GM18907 (cell line): ENCODE measurements around the gene OVCH2.
A peak's percentile ranks its signal among the peaks of the same experiment; 100 is the strongest.
"Not testable (repeated sequence)": the region's sequence is repeated elsewhere in the genome, so short reads cannot be mapped to it uniquely, and the experiment has no call there.

Source experiments
- ATAC-seq: cut with Tn5 transposase; IDR thresholded peaks from one replicate; pipeline ENCODE4 v1.9.1; 2021; ENCODE audit warnings: mild to moderate bottlenecking, moderate library complexity; ENCODE audit not compliant: unreplicated experiment

The OVCH2 gene, protein sequence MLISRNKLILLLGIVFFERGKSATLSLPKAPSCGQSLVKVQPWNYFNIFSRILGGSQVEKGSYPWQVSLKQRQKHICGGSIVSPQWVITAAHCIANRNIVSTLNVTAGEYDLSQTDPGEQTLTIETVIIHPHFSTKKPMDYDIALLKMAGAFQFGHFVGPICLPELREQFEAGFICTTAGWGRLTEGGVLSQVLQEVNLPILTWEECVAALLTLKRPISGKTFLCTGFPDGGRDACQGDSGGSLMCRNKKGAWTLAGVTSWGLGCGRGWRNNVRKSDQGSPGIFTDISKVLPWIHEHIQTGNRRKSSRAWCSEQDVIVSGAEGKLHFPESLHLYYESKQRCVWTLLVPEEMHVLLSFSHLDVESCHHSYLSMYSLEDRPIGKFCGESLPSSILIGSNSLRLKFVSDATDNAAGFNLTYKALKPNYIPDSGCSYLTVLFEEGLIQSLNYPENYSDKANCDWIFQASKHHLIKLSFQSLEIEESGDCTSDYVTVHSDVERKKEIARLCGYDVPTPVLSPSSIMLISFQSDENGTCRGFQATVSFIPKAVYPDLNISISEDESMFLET

DNA sequence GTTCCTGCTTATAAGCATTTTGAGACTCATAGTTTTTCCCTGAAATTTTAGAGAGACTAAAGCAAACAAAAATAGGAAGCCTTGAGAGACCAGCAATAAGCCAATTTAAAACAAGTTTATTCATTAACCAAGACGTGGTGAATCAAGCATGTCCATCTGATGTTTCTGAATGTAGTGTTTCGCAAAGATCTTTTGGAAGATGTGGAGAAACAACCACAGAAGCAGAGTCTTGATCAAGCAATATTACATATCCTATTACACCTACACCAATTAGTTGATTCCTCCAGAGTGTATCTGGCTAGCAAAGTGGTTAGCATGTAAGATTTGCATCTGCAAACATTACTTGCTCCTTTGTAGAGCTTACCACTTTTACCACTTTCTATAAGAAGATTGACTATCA is at the start of gene OVCH2:
Gene OVCH2 (minus strand): TSS at position 101 of the 400 bp plus-strand sequence. CDS start 83 bp downstream, at position 18.
- ATAC-seq = no peak

DNA sequence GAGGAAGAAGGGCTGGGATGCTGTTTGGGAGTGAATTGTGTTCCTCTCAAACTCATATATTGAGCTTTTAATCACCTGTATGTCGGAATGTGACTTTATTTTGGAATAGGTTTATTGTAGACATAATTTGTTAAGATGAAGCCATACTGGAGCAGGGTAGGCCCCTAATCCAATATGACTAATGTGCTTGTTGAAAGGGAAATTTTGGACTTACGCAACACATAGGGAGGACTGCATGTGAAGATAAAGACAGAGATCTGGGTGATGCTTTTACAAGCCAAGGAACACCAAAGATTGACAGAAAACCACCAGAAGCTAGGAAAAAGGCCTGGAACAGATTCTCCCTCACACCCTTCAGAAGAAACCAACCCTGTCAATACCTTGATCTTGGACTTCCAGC is 43.2 kb upstream of the OVCH2 start:
- ATAC-seq = no peak

DNA sequence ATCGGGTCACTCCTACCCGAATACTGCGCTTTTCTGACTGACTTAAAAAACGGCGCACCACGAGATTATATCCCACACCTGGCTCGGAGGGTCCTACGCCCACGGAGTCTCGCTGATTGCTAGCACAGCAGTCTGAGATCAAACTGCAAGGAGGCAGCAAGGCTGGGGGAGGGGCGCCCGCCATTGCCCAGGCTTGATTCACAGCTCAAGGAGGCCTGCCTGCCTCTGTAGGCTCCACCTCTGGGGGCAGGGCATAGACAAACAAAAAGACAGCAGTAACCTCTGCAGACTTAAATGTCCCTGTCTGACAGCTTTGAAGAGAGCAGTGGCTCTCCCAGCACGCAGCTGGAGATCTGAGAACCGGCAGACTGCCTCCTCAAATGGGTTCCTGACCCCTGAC is 28.5 kb upstream of the OVCH2 start:
- not testable (repeated sequence) for ATAC-seq

DNA sequence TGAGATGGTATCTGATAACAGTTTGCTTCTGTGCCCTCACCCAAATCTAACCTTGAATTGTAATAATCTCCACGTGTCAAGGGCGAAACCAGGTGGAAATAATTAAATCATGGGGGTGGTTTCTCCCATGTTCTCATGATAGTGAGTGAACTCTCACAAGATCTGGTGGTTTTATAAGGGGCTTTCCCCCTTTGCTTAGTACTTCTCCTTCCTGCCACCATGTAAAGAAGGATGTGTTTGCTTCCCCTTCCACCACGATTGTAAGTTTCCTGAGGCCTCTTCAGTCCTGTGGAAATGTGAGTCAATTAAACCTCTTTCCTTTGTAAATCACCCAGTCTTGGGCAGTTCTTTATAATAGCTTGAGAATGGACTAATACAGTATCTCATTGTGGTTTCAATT is 8.5 kb upstream of the OVCH2 start:
- ATAC-seq = no peak

DNA sequence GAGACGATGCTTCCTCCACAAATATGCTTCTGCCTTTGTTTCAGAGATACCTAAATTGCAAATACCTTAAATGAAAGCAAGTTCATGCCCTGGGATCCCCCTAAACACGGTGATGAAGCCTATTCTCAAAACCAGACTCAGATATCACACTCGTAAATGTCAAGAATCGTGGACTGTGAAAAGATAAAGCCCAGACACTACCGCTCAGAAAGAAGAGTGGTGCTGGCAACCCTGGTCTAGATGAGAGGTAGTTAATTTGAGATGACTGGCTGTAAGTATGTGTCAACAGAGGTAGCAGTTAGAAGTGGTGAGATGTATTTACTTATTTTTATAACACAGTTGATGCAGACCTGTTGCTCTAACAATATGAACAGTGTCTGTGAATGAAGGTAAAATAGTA is 2.5 kb downstream of the OVCH2 start:
- ATAC-seq = no peak

DNA sequence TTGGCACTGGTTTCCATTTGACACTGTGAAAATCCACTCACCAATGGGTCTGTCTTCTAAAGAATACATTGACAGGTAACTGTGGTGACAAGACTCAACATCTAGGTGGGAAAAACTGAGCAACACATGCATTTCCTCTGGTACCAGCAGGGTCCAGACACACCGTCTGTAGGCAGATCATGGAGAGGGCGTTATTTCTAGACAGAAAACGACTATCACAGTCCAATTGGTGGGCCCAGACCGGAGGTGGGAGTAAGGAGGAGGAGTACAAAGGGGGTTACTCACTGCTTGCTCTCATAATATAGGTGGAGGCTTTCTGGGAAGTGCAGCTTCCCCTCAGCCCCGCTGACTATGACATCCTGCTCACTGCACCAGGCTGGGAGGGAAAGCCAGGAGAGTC is 9.9 kb downstream of the OVCH2 start:
- no peak for ATAC-seq

DNA sequence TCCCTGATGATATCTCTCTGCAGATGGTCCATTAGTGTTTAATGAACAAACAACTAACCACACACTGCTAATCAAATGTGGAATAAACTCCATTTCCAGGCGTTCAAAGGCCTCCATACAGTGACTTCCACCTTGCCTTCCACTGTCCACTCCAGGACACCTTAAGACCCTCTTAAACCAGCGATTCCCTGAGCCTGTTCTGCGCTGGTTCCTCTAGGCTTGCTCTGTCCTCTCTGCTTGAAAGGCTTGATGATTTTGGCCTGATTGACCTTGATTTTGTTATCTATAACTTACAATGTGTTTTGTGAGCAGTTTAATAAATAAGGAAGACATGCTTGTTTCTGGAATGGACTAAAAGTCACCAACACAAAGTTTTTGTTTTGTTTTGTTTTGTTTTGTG is 12.0 kb downstream of the OVCH2 start:
- no peak for ATAC-seq

DNA sequence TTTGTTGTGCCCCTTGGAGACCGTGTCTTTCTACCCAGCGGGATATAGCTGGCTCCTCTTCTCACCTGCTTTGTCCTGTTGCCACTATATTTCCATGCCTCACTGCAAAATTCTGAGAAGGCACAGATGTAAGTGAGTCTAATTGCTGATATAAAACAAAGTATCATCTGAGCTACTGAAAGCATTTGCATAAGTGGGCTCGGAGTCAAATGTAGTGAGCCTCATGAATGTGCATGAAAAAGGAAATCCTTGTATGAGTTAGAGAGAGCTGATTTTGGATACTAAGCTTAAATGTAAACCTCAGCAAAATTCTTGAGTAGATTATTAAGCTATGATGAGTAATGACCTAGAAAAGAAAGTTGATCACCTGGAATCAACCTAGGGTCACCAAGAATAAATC is 13.9 kb downstream of the OVCH2 start:
- no peak for ATAC-seq

DNA sequence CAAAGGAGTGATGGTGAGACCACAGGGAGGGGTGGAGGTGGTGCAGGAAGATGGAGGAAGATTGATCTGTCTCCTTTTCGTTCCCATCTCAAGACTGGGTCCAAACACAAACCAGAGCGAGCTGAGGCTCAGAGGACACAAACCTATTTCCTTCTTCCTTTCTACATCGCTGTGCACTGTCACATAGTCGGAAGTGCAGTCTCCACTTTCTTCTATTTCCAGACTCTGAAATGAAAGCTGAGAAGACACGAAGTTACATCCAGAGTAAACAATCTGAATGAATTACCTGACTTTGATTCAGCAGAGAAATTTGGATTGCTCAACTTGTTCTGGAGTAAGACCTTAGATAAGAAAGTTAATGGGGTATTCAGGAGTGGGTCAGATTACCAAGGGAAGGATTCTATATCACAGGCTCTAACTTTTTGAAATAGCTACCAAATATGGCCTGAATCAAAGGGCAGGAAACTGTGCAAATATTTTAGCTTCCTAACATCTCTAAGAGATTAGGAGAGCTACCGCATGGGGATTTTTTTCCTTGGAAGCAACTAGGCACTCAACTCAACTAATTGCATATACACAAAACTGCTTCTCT is 14.4 kb downstream of the OVCH2 start:
- no peak for ATAC-seq

DNA sequence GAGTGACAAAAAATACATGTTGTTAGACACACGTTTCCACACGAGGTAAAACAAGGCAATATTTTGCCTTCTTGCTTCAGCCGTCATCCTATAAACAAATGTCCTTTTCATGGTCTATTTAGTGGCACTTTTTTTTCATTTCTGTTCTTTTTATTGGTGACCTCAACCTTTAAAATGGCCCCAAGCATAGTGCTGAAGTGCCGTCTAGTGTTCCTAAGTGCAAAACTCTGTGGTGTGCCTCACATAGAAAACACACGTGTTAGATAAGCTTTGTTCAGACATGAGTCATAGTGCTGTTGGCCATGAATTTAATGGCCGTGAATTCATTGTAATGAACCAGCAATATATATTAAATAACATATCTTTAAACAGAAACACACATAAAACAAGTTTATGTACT is 15.6 kb downstream of the OVCH2 start:
- ATAC-seq = no peak

DNA sequence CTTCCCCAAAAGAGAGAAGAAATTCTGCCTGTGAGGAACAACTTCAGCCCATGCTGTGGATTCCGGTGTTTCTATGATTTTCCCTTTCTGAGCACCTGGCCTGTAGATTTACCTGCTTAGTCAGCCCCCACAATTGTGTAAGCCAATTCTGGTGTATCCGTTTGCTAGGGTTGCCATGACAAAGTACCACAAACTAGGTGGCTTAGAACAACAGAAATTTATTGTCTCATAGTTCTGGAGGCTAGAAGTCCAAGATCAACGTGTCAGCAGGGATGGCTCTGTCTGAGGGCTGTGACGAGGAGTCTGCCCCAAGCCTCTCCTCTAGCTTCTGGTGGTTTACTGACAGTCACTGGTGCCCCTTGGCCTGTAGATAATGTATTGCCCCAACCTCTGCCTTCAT is 17.0 kb downstream of the OVCH2 start:
- no peak for ATAC-seq

DNA sequence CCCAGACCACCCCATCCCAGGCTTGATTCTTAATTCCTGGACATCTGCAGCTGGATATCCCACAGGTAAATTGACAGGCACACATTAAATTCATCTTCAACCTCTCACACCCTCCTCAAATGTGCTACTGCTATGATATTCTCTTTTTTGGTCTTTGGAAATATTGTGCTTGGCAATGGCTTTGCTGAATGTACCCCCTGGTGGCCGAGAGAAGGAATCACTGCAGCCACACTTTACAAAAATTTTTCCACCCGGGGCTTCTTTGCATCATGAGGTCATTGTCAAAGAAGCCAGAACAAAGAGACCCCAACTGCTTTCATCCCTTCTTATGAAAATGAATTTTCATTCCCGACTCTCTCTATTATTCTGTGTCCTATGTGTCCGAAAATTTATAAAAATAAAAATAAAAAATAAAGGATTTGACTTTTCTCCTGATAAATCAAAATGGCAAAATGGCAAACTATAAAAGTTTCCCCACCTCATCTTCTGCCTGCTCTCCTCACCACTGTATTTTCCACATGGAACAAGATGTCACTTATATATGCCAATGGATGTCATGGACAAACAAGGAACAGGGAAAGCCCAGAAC is 17.9 kb downstream of the OVCH2 start:
- peak; percentile 61 for ATAC-seq

DNA sequence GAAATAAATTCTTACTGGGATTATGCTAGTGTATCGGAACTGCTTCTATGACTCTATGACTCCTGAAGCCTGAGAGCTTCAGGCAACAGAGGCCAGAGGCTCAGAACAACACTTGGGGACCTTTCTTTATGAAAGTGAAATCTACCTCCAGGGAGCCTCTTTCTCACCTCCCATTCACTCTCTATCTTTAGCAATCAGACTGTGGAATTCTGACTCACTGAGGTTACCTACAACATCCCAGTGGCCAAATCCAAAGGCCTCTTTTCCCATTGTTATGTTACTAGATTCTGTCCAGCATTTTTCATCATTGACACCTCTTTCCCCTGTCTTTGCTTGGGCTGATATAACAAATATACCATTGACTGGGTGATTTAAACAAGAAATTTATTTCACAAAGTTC is 18.9 kb downstream of the OVCH2 start:
- ATAC-seq = no peak

DNA sequence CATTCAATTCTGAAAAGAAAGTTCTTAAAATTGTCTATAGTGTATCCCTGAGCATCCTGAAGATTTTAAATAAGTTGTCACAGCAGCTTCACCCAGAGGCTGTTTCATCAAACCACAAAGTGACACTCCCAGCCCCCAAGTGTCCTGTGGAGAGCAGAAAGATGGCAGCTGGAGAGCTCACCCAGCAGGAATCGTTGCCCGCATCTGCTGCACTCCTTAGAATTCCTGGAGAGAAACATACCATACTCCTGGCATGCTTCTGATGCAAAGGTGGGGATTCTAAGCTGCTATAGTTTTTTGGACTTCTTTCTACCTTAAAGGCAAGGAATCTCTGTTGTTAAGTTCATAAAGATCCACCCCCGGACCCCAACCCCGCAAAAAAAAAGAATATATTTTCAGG is 19.5 kb downstream of the OVCH2 start:
- no peak for ATAC-seq

DNA sequence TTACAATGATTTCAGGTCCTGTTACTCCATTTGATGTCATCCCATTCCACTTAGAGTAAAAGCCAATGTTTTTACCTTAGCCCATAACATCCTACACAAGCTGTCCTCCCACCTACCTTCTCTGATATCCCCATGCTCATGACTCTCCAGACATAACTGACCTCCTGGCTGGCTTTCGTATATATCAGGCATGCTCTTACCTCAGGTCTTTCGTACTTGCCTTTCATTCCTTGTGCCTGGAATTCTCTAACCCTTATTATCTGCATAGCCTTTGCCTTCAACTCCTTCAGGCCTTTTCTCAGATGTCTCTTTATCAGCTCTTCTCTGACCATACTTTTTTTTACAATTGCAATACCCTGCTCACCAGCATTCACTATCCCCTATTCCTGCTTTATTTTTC is 22.7 kb downstream of the OVCH2 start:
- ATAC-seq = no peak

DNA sequence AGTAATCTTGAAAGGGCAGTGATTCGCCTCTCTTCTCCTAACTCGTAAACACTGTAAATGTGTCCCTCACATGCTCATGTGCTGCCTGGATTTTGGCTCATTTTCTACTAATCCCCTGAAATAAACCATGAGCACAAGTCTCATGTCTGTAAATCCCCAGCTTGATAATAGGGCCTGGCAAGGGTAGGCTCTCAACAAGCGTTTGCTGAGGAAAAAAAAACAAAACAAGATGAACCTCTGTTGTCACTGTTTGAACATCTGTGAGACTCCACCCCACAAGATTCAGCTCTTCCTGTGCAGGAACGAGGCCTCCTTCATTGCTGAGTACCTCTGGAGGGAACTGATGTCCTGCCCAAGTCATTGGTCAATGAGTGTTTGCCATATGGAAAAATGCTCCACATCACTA is 28.5 kb downstream of the OVCH2 start:
- ATAC-seq = no peak

DNA sequence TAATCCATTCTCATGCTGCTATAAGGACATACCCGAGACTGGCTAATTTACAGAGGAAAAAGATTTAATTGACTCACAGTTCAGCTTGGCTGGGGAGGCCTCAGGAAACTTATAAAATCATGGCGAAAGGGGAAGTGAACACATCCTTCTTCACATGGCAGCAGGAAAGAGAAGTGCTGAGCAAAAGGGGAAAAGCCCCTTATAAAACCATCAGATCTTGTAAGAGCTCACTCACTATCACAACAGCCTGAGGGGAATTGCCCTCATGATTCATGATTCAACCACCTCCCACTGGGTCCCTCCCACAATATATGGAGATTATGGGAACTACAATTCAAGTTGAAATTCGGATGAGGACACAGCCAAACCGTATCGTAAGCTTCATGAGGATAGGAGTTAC is 29.2 kb downstream of the OVCH2 start:
- no peak for ATAC-seq

DNA sequence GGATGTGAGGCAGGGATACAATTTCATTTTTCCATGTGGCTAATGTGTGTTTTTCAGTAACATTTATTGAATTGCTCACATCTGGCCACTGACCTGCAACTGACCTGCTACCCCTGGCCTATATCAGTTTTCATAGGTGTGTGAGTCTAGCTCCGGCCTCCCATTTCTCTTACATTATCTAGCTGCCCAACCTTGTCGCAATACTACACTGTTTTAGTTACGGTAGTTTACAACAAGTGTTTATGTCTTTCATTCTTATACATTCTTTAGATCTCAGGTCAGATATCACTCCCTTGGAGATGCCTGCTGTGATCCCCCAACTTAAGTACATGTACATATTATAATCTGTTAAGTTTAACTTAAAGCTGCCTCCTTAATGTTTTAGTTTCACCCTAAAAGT is 30.6 kb downstream of the OVCH2 start:
- no peak for ATAC-seq

DNA sequence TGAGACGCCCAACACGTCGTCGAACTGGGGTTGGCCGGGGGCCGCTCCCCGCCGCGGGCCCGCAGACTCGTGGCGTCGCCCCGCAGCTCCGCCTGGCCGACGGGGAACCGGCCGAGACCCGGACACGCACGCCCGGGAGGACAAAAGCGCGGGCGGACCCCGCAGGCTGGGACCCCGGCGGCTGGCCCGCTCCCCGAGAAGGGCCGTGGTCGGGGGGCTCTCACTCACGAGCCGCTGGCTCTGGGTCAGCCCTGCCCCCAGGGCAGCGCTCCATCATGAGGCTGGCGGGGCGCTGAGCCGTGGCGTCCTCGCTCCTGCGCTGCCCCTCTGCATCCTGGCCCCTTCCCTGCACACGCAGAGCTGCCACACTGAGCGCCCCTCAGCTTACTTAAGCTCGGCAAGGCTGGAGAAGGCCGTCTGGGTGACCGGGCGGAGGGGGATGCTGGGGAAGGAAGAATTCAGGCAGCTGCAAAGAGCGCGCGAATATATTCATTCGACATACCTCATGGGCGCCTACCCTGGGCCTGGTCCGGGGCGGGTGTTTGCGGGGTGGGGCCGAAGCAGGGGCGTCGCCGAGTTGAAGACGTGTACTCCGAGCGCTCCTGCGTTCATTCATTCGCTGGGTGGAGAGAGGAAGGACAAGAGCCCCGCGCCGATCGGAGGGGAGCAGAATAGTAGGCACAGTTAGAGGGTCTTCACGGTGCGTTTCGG is 32.4 kb downstream of the OVCH2 start:
- no peak for ATAC-seq

DNA sequence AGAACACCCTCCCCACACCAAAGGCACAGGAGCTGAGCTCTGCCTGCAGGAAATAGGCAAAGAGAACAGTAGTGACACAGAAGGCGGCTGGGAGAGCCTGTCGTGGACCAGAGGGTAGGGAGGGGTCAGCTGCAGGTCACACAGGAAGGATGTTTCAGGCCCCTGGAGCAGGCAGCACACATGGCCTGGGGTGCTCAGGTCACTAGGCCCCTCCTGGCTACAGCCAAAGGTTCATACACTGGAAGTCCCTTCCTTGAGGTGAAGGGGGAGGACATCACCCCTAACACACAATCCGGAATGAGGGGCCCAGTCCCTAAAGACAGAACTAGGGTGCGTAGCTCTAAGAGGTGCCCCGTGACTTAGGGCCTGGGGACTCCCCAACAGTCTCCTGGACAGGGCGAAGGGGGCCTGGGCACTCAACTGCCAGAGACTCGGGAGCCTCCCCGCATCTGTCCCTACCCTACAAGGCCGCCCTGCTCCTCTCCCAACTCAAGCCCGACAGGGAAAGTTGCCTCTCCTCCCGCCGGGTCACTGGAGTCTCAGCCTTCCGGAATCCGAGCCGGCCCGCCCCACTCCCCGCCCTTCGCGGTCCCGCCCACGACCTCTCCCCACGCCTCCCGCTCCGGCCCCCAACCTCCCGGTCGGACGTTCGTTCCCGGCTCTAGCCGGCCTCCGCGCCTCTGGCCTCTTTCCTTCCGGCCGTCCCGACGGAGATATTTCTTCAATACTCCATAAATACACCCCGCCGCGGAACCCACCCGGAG is 33.1 kb downstream of the OVCH2 start, which contains the start of gene CYB5R2:
Gene CYB5R2 (minus strand): TSS at position 541 of the 764 bp plus-strand sequence. CDS start 675 bp downstream, outside the sequence.
- no peak for ATAC-seq
